GM20431 (cell line): ENCODE results near the gene WDR43.

ENCODE experiments used
- in situ Hi-C: fragments of 300-500 bp; cut with MseI, MboI; formaldehyde crosslinking; loops from one replicate; pipeline ENCODE4 v1.15.0; 2020; ENCODE audit warnings: low sequenced_read_pairs; ENCODE audit not compliant: unreplicated experiment

WDR43 gene

GRCh38 chr2:28906821-28907220 lies 12.4 kb downstream of the WDR43 start:
- in situ Hi-C loops = no loop called here

GRCh38 chr2:28908172-28908571 lies 13.7 kb downstream of the WDR43 start:
- in situ Hi-C loops = no loop called here

GRCh38 chr2:28909655-28910353 lies 15.3 kb downstream of the WDR43 start:
- in situ Hi-C loops = no loop called here

GRCh38 chr2:28915939-28916338 lies 21.5 kb downstream of the WDR43 start:
- in situ Hi-C loops = no loop called here

GRCh38 chr2:28926847-28927246 lies 32.4 kb downstream of the WDR43 start:
- in situ Hi-C loops = no loop called here

GRCh38 chr2:28927469-28927868 lies 33.0 kb downstream of the WDR43 start:
- in situ Hi-C loops = no loop called here

GRCh38 chr2:28927878-28928277 lies 33.4 kb downstream of the WDR43 start:
- in situ Hi-C loops = no loop called here

- in situ Hi-C loops = no loop called here
These were observed 35.1 kb downstream of the WDR43 start for GRCh38 chr2:28929581-28929980.

GRCh38 chr2:28930205-28930604 lies 35.7 kb downstream of the WDR43 start:
- in situ Hi-C loops = no loop called here

- in situ Hi-C loops = no loop called here
These were observed 40.3 kb downstream of the WDR43 start for GRCh38 chr2:28934769-28935168.

GRCh38 chr2:28941008-28941407 lies 46.5 kb downstream of the WDR43 start:
- in situ Hi-C loops = no loop called here

GRCh38 chr2:28944535-28945248 lies 50.2 kb downstream of the WDR43 start:
- in situ Hi-C loops = no loop called here

GRCh38 chr2:28948160-28948559 lies 53.7 kb downstream of the WDR43 start:
- in situ Hi-C loops = no loop called here

- in situ Hi-C loops = no loop called here
These were observed 54.7 kb downstream of the WDR43 start for GRCh38 chr2:28949190-28949589.

- in situ Hi-C loops = loop anchor here (25.0 kb wide), 1 partner anchor 1113 kb away; no protein-coding TSS in a partner anchor
These were observed 55.3 kb downstream of the WDR43 start for GRCh38 chr2:28949617-28950305.

- in situ Hi-C loops = loop anchor here (25.0 kb wide), 1 partner anchor 1111 kb away; no protein-coding TSS in a partner anchor
These were observed 56.6 kb downstream of the WDR43 start for GRCh38 chr2:28950941-28951630.

GRCh38 chr2:28951910-28952835 lies 57.7 kb downstream of the WDR43 start:
- in situ Hi-C loops = loop anchor here (25.0 kb wide), 1 partner anchor 1110 kb away; no protein-coding TSS in a partner anchor

- in situ Hi-C loops = loop anchor here (25.0 kb wide), 1 partner anchor 1109 kb away; no protein-coding TSS in a partner anchor
These were observed 58.4 kb downstream of the WDR43 start for GRCh38 chr2:28952836-28953211.

- in situ Hi-C loops = loop anchor here (25.0 kb wide), 1 partner anchor 1107 kb away; no protein-coding TSS in a partner anchor
These were observed 61.0 kb downstream of the WDR43 start for GRCh38 chr2:28955467-28955866.
